ENCODE data around the gene MMS19.
"Not testable (repeated sequence)": the region's sequence is repeated elsewhere in the genome, so short reads cannot be mapped to it uniquely, and the experiment has no call there.

Gene MMS19

DNA sequence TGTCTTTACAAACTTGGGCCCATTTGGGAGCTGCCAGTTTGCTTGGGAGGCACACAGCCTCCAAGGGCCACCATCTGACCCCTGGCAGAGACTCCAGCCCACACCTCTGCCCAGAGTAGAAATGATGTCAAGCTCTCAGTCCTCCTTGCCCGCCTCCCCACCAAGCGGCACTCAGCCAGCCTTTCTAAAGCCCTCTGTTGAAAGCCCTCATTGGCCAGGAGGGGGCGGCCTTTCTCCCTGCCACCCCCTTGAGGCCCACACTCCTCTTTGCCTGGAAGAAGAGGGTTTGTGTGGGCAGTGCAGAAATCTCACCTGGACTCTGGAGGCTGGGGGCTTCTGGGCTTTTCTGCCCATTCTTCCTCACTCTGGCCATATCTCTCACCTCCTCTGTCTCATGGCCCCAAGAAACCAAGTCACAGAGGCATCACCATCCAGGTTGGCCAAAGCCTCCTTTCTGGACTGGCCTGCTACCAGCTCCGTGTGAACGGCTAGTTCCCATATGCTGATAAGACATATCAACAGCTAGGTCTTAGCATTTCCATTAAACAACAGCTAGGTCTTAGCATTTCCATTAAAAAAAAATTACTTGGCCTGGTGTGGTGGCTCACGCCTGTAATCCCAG is 36.6 kb upstream of the MMS19 start:
- TF ChIP-seq CTCF (IDR thresholded peaks at IDR 0.05; ENCODE audit: low read length, missing control alignments), result peak; percentile 62
- no peak overlapping the region for H3K4me3 ChIP-seq (replicated peaks; ENCODE audit: low read depth, low read length)
- peak; percentile 47 for DNase-seq (ENCODE audit: low read depth)

DNA sequence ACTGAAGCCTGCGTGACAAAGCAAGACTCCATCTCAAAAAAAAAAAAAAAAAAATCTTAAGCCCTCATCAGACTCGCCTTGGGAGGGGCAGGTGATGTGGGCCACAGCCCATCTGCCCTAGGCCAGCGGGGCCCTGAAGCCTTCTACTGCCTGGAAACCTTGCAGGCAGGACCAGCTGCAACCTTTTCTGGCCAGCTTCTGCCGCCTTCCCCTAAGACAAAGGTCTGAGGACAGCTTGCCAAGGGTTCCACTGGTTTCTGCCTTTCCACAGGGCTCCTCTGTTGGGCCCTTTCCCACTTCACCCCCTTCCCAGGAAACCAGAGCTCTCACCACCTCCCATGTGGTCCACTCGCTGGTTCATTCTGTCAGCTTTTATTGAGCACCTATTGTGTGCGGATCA is 35.7 kb upstream of the MMS19 start:
- no peak for DNase-seq (ENCODE audit: low read depth)
- TF ChIP-seq CTCF (IDR thresholded peaks at IDR 0.05; ENCODE audit: low read length, missing control alignments), result no peak
- H3K4me3 ChIP-seq (replicated peaks; ENCODE audit: low read depth, low read length), result no peak overlapping the region

- DNase-seq (ENCODE audit: low read depth), result no peak
- no peak for TF ChIP-seq CTCF (IDR thresholded peaks at IDR 0.05; ENCODE audit: low read length, missing control alignments)
- H3K4me3 ChIP-seq (replicated peaks; ENCODE audit: low read depth, low read length), result no peak overlapping the region
Measured at GRCh38 chr10:97532935-97533671, 34.9 kb upstream of the MMS19 start.

- no peak for TF ChIP-seq CTCF (IDR thresholded peaks at IDR 0.05; ENCODE audit: low read length, missing control alignments)
- DNase-seq (ENCODE audit: low read depth), result no peak
- no peak overlapping the region for H3K4me3 ChIP-seq (replicated peaks; ENCODE audit: low read depth, low read length)
Measured at GRCh38 chr10:97531401-97531986, 33.3 kb upstream of the MMS19 start.

- H3K4me3 ChIP-seq (replicated peaks; ENCODE audit: low read depth, low read length), result no peak overlapping the region
- no peak for DNase-seq (ENCODE audit: low read depth)
- TF ChIP-seq CTCF (IDR thresholded peaks at IDR 0.05; ENCODE audit: low read length, missing control alignments), result no peak
Measured at GRCh38 chr10:97529685-97530465, 31.7 kb upstream of the MMS19 start.

GRCh38 chr10:97528876-97529275 is 30.7 kb upstream of the MMS19 start:
- DNase-seq (ENCODE audit: low read depth); H3K4me3 ChIP-seq (replicated peaks; ENCODE audit: low read depth, low read length): not testable (repeated sequence)

- DNase-seq (ENCODE audit: low read depth), result no peak
- TF ChIP-seq CTCF (IDR thresholded peaks at IDR 0.05; ENCODE audit: low read length, missing control alignments), result no peak
Measured at GRCh38 chr10:97525683-97526110, 27.5 kb upstream of the MMS19 start.

More at GRCh38 chr10:97525683-97526110, 27.5 kb upstream of the MMS19 start:
- H3K4me3 ChIP-seq (replicated peaks; ENCODE audit: low read depth, low read length), result no peak overlapping the region
